ENCODE data around the gene GOLGA6C. TPM values are rescaled to one million over a fixed set of nuclear protein-coding genes. Genes with fewer than 3 reads are reported as not detected.
"Not testable (repeated sequence)": the region's sequence is repeated elsewhere in the genome, so short reads cannot be mapped to it uniquely, and the experiment has no call there.

GOLGA6C gene
- total RNA-seq, 1 donor from 2014 or later: not detected

DNA sequence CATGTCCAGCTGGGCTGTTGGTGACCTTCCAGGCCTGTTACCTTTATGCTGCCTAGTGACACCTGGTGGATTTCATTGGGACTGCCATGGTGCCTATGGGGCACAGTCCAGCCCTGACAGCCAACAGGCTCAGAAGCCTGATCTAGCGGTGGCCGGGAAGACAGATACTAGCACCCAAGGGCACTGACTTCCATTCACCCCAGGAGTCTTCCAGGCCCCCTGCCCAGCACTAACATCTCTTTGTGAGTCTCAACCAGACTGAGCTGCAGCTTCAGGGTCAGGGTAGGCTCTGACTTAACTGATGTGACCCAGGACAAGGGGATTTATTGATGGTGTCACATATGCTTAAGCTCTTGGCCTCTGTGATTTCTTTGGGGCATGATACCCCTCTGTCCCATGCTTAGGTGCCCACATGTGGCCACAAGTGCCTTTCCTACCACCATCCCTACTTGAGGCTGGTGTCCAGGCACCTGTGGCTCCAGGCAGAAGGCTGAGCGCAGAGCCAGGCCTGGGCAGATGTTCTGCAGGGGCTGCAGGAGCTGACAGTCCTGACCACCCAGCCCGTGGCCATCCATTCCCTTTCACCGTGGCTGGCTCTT lies 16.5 kb downstream of the GOLGA6C start:
- not testable (repeated sequence) for H3K4me1 Mint-ChIP-seq; H3K27me3 ChIP-seq; H3K4me2 ChIP-seq; H3K79me2 ChIP-seq (ENCODE audit: low read depth); H3K36me3 ChIP-seq; H3K4me1 ChIP-seq; H4K20me1 ChIP-seq (ENCODE audit: low read depth); H3K27ac ChIP-seq; H3K9me3 ChIP-seq (ENCODE audit: low read depth); H3K27me3 Mint-ChIP-seq (ENCODE audit: insufficient read depth, low read depth); H2AFZ ChIP-seq (replicated peaks); H3F3A ChIP-seq (ENCODE audit: low read depth); H3K9ac ChIP-seq; H3K4me3 ChIP-seq; H3K9me3 Mint-ChIP-seq; H3K36me3 Mint-ChIP-seq
- H3K27ac Mint-ChIP-seq: peak overlapping the region; percentile 69
- TF ChIP-seq, protein P1, sequence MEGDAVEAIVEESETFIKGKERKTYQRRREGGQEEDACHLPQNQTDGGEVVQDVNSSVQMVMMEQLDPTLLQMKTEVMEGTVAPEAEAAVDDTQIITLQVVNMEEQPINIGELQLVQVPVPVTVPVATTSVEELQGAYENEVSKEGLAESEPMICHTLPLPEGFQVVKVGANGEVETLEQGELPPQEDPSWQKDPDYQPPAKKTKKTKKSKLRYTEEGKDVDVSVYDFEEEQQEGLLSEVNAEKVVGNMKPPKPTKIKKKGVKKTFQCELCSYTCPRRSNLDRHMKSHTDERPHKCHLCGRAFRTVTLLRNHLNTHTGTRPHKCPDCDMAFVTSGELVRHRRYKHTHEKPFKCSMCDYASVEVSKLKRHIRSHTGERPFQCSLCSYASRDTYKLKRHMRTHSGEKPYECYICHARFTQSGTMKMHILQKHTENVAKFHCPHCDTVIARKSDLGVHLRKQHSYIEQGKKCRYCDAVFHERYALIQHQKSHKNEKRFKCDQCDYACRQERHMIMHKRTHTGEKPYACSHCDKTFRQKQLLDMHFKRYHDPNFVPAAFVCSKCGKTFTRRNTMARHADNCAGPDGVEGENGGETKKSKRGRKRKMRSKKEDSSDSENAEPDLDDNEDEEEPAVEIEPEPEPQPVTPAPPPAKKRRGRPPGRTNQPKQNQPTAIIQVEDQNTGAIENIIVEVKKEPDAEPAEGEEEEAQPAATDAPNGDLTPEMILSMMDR (IDR thresholded peaks at IDR 0.05): peak; percentile 67
- peak; percentile 71 for DNase-seq (ENCODE audit: low spot score)
- H3K4me3 Mint-ChIP-seq: peak overlapping the region; percentile 2

DNA sequence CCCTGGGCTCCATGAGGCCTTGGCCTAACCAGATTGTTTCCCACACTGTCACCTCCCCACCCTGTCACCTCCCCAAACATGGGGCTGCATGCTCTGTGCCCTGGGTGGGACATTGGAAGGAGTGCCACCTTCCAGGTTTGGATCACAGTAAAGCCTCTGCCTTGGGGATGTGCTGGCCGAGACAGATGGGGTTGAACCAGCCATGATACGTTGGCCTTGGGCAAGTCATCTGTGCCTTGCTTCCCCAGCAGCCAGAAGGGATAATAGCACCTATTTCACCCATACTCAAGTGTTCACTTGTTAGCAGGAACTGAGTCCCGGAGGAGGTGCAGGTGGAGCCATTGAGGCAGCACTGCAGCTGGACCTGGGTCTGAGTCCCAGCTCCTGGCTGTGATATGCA lies 17.5 kb downstream of the GOLGA6C start:
- not testable (repeated sequence) for H4K20me1 ChIP-seq (ENCODE audit: low read depth); H2AFZ ChIP-seq (replicated peaks); H3K36me3 Mint-ChIP-seq; H3K4me3 ChIP-seq; H3K36me3 ChIP-seq; H3K9me3 ChIP-seq (ENCODE audit: low read depth); H3K79me2 ChIP-seq (ENCODE audit: low read depth); H3K9ac ChIP-seq; H3K27ac Mint-ChIP-seq; H3K27me3 Mint-ChIP-seq (ENCODE audit: insufficient read depth, low read depth); H3K27me3 ChIP-seq; DNase-seq (ENCODE audit: low spot score); H3F3A ChIP-seq (ENCODE audit: low read depth); H3K4me1 Mint-ChIP-seq; H3K4me3 Mint-ChIP-seq; H3K27ac ChIP-seq; H3K4me1 ChIP-seq; H3K4me2 ChIP-seq; H3K9me3 Mint-ChIP-seq

DNA sequence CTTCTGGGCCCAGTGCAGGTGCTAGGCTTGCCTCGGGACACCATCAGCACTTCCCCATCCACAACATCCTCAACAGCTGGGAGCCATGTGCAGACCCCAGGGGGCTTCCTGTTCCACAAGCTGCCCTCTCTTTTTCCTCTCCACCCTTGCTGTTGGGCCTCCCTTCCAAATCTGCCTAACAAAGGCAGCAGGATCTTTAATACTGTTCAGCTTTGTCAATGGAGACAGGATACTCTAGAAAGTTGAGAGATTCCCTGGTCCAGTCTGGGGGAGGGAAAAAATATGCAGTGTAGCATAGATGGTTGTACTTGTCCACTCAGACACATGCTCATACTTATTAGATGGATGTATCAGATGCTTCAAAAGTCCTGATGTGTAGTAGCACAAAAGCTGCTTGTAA lies 20.4 kb downstream of the GOLGA6C start:
- H3K9me3 ChIP-seq (ENCODE audit: low read depth); H3K4me3 ChIP-seq; H3K36me3 ChIP-seq; H3K4me1 Mint-ChIP-seq; H3K9me3 Mint-ChIP-seq; H3K27ac Mint-ChIP-seq; H2AFZ ChIP-seq (replicated peaks); H4K20me1 ChIP-seq (ENCODE audit: low read depth); H3K27me3 Mint-ChIP-seq (ENCODE audit: insufficient read depth, low read depth); H3K36me3 Mint-ChIP-seq; H3K9ac ChIP-seq; H3K4me1 ChIP-seq; H3K4me2 ChIP-seq; DNase-seq (ENCODE audit: low spot score); H3F3A ChIP-seq (ENCODE audit: low read depth); H3K27me3 ChIP-seq; H3K4me3 Mint-ChIP-seq; H3K79me2 ChIP-seq (ENCODE audit: low read depth); H3K27ac ChIP-seq: not testable (repeated sequence)

DNA sequence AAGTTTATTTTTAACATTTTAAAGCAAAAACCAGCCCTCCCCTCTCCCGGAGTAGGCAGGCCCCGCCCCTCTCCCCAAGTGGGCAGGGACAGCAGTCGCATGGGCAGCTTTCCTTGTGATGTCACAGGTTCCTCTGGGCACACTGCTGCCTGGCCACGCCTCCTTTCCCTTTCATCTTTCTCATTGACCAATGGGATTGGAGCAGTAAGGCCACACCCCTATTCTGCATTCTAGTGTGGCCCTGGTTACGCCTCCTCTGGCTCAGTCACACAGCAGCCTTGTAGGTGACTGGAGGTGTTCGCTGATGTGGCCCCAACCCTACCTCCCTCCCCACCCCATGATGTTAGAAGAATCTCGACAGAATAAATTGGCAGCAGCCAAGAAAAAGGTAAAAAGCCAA lies 24.4 kb downstream of the GOLGA6C start, which contains the start of gene GOLGA6D:
Gene GOLGA6D (plus strand): TSS at position 264 of the 400 bp plus-strand sequence. CDS start 41 bp downstream, at position 305.
- not testable (repeated sequence) for H3K4me3 ChIP-seq; H3K79me2 ChIP-seq (ENCODE audit: low read depth); H3K4me2 ChIP-seq; DNase-seq (ENCODE audit: low spot score); H3K9ac ChIP-seq; H3K27me3 ChIP-seq; H3K36me3 Mint-ChIP-seq; H3K27ac ChIP-seq; H4K20me1 ChIP-seq (ENCODE audit: low read depth); H3K4me1 Mint-ChIP-seq; H3K36me3 ChIP-seq; H3K9me3 Mint-ChIP-seq; H3K9me3 ChIP-seq (ENCODE audit: low read depth); H2AFZ ChIP-seq (replicated peaks); H3K27me3 Mint-ChIP-seq (ENCODE audit: insufficient read depth, low read depth); H3K4me1 ChIP-seq; H3F3A ChIP-seq (ENCODE audit: low read depth); H3K4me3 Mint-ChIP-seq; H3K27ac Mint-ChIP-seq

DNA sequence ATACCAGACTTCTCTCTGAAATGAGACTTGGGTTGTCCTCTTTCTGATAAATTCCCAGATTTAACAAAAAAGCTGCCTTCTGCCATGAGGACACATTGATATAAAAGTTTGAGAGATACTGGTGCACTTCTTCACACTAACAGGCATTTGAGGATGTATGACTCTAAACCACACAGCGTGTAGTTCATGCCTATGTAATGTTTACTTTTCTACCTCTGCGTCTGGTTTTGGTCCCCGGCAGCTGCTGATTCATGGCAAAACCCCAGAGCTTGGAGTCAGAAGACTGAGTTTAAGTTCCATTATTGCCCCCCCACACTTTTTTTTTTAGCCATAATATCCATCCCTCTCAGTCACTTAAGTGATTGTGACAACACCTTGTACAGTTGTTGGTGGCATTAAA lies 26.0 kb downstream of the GOLGA6C start:
- H3K4me3 ChIP-seq; H3K4me1 ChIP-seq; H3K4me1 Mint-ChIP-seq; H3K9me3 ChIP-seq (ENCODE audit: low read depth); H3K9ac ChIP-seq; H3F3A ChIP-seq (ENCODE audit: low read depth); H3K36me3 Mint-ChIP-seq; H3K27ac ChIP-seq; H3K4me3 Mint-ChIP-seq; H4K20me1 ChIP-seq (ENCODE audit: low read depth); H3K27me3 ChIP-seq; H3K9me3 Mint-ChIP-seq; H3K4me2 ChIP-seq; DNase-seq (ENCODE audit: low spot score); H3K27ac Mint-ChIP-seq; H3K79me2 ChIP-seq (ENCODE audit: low read depth); H2AFZ ChIP-seq (replicated peaks); H3K27me3 Mint-ChIP-seq (ENCODE audit: insufficient read depth, low read depth); H3K36me3 ChIP-seq: not testable (repeated sequence)

DNA sequence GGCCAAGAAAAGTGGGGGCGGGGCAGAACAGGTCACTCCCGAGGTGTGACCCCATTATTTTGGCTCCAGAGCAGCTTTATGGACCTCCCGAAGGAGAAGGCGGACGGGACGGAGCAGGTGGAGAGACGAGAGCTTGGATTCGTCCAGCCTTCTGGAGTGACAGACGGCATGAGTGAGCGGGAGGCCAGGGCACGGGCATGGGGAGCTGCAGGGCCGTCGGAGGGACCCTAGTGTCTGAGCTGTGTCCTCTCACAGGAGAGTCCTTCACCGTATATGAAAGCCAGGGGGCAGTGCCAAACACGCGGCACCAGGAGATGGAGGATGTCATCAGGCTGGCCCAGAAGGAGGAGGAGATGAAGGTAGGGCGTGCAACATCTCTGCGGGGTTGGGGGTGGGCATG lies 35.5 kb downstream of the GOLGA6C start:
- H3F3A ChIP-seq (ENCODE audit: low read depth); H3K9ac ChIP-seq; H2AFZ ChIP-seq (replicated peaks); H3K79me2 ChIP-seq (ENCODE audit: low read depth); H3K4me2 ChIP-seq; H3K27ac Mint-ChIP-seq; H3K4me1 ChIP-seq; H3K9me3 Mint-ChIP-seq; H3K4me1 Mint-ChIP-seq; H3K27ac ChIP-seq; H3K4me3 Mint-ChIP-seq; H3K36me3 ChIP-seq; H4K20me1 ChIP-seq (ENCODE audit: low read depth); DNase-seq (ENCODE audit: low spot score); H3K4me3 ChIP-seq; H3K27me3 ChIP-seq; H3K36me3 Mint-ChIP-seq; H3K27me3 Mint-ChIP-seq (ENCODE audit: insufficient read depth, low read depth); H3K9me3 ChIP-seq (ENCODE audit: low read depth): not testable (repeated sequence)

DNA sequence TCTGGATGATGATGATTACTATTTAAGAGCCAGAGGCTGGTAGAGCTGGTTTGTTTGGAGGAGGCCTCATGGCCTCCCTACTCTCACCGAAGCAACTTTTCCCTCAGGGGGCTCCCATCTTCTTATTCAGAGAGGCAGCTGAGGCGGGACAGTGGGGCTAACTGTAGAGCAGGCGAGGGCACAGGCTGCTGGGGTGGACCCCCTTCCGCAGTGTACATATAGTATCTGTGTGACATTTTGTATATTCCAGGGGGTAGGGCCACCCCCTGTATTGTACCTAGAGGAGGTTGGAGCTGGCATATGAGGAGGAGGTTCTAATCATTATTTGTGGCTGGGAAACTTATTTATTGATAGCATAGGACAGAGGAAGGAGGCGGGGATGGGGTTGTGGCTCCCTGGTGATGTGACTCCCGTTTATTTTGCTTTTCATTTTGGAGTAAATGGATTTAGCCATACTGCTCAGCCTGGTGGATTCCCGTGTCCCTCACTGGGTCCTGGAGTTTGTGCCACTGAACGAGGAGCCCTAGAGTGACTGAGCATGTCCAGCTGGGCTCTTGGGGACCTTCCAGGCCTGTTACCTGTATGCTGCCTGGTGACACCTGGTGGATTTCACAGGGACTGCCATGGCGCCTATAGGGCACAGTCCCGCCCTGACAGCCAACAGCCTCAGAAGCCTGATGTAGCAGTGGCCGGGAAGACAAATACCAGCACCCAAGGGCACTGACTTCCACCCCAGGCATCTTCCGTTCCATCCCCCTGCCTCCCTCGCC lies 40.6 kb downstream of the GOLGA6C start:
- not testable (repeated sequence) for H3K9me3 Mint-ChIP-seq; H3K36me3 ChIP-seq; H4K20me1 ChIP-seq (ENCODE audit: low read depth); H3K27ac Mint-ChIP-seq; H3K4me1 Mint-ChIP-seq; H3K4me2 ChIP-seq; H3F3A ChIP-seq (ENCODE audit: low read depth); H3K4me3 Mint-ChIP-seq; H2AFZ ChIP-seq (replicated peaks); H3K9ac ChIP-seq; H3K27ac ChIP-seq; H3K79me2 ChIP-seq (ENCODE audit: low read depth); H3K4me1 ChIP-seq; H3K4me3 ChIP-seq; H3K36me3 Mint-ChIP-seq; DNase-seq (ENCODE audit: low spot score); H3K27me3 ChIP-seq; H3K27me3 Mint-ChIP-seq (ENCODE audit: insufficient read depth, low read depth); H3K9me3 ChIP-seq (ENCODE audit: low read depth)

All from neural progenitor cell (in vitro differentiated cells).